Measurements from ENCODE around the gene TRIM67.

DNA sequence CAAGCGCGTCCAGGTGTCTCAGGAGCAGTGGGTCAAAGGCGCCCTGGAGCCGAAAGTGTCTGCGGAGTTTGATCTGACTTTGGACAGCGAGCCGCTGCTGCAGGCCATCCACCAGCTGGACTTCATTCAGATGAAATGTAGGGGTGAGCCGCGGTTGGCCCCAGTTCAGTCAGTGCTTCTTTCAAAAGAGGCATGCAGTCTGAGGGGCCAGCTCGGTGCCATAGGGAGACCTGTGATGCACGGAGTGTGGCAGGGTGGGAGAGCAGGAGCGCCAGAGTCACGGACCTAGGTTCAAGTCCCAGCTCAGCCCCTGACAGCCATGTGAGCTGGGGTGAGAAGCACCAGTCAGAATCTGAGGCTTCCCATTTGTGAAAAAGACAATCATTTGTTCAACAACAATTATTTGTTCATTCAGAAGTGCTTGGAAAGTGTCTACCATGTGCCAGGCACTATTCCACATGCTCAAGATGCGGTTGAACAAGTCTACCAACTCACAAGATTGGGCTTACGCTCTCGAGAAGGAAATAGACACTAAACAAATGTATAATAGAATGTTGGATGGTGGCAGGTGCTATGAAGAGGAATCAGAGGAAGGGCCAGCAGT is 39.6 kb downstream of the TRIM67 start:
- TF ChIP-seq, protein P1, sequence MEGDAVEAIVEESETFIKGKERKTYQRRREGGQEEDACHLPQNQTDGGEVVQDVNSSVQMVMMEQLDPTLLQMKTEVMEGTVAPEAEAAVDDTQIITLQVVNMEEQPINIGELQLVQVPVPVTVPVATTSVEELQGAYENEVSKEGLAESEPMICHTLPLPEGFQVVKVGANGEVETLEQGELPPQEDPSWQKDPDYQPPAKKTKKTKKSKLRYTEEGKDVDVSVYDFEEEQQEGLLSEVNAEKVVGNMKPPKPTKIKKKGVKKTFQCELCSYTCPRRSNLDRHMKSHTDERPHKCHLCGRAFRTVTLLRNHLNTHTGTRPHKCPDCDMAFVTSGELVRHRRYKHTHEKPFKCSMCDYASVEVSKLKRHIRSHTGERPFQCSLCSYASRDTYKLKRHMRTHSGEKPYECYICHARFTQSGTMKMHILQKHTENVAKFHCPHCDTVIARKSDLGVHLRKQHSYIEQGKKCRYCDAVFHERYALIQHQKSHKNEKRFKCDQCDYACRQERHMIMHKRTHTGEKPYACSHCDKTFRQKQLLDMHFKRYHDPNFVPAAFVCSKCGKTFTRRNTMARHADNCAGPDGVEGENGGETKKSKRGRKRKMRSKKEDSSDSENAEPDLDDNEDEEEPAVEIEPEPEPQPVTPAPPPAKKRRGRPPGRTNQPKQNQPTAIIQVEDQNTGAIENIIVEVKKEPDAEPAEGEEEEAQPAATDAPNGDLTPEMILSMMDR (IDR thresholded peaks at IDR 0.05; ENCODE audit: insufficient read depth, low read length, poor library complexity, severe bottlenecking): no peak
- no peak for TF ChIP-seq EZH2phosphoT487 (conservative IDR thresholded peaks at IDR 0.05; ENCODE audit: low read length)
